COLO668 (cell line): ENCODE measurements around the gene ZNF652.
"Not testable (repeated sequence)": the region's sequence is repeated elsewhere in the genome, so short reads cannot be mapped to it uniquely, and the experiment has no call there.

Source experiments
- DNase-seq: peaks from one replicate; lab custom pipeline; 2025; ENCODE audit not compliant: unreplicated experiment; lab: John Stamatoyannopoulos, UW

The ZNF652 gene

GRCh38 chr17:49275981-49276380 is 86.1 kb downstream of the ZNF652 start:
- not testable (repeated sequence) for DNase-seq

GRCh38 chr17:49269356-49269755 is 92.7 kb downstream of the ZNF652 start:
- DNase-seq, result no peak

GRCh38 chr17:49267912-49268311 is 94.1 kb downstream of the ZNF652 start:
- DNase-seq, result no peak

- DNase-seq, result no peak
Observed at GRCh38 chr17:49266233-49266632, 95.8 kb downstream of the ZNF652 start.

- DNase-seq, result not testable (repeated sequence)
Observed at GRCh38 chr17:49261540-49261939, 100.5 kb downstream of the ZNF652 start.

GRCh38 chr17:49260817-49261291 is 101.2 kb downstream of the ZNF652 start:
- peak; percentile 6 for DNase-seq

- peak; percentile 14 for DNase-seq
Observed at GRCh38 chr17:49260011-49260816, 101.8 kb downstream of the ZNF652 start.

GRCh38 chr17:49259663-49260010 is 102.4 kb downstream of the ZNF652 start:
- DNase-seq, result no peak

- DNase-seq, result no peak
Observed at GRCh38 chr17:49258394-49258793, 103.7 kb downstream of the ZNF652 start.

GRCh38 chr17:49255125-49255524 is 106.9 kb downstream of the ZNF652 start:
- no peak for DNase-seq

- no peak for DNase-seq
Observed at GRCh38 chr17:49254066-49254465, 108.0 kb downstream of the ZNF652 start.

- no peak for DNase-seq
Observed at GRCh38 chr17:49252148-49252695, 109.8 kb downstream of the ZNF652 start.

- no peak for DNase-seq
Observed at GRCh38 chr17:49249890-49250522, 112.0 kb downstream of the ZNF652 start.

- DNase-seq, result no peak
Observed at GRCh38 chr17:49249292-49249794, 112.7 kb downstream of the ZNF652 start.

GRCh38 chr17:49247944-49248343 is 114.1 kb downstream of the ZNF652 start:
- DNase-seq, result no peak

- no peak for DNase-seq
Observed at GRCh38 chr17:49244839-49245238, 117.2 kb downstream of the ZNF652 start.
